Activated T-cell treated with anti-CD3 and anti-CD28 coated beads, Interleukin-2, amount 50 U/mL, for 72 hours (primary cell): ENCODE measurements around the gene PRKCE. TPM values are rescaled to one million over a fixed set of nuclear protein-coding genes. Genes with fewer than 3 reads are reported as not detected.

Experiments
- ATAC-seq, 2 donors: fragments of 150-1000 bp; cut with Tn5 transposase; replicated peaks in 1 of 2; 2 replicates each; pipeline ENCODE4 v1.10.0; 2021; ENCODE audit warnings: moderate library complexity in 2 of 2, mild to moderate bottlenecking in 1 of 2
- DNase-seq, 2 donors: peaks; one replicate each; pipeline ENCODE4 v3.0.0; 2021 to 2022; ENCODE audit warnings: mixed read lengths in 1 of 2
- H3K27ac Mint-ChIP-seq: one replicate; pipeline ENCODE4 v1.8.0; 2022; ENCODE audit warnings: mild to moderate bottlenecking, moderate library complexity, mixed read lengths
- H3K27me3 Mint-ChIP-seq: one replicate; pipeline ENCODE4 v1.8.0; 2022; ENCODE audit warnings: low read depth, mixed read lengths
- H3K36me3 Mint-ChIP-seq, 2 donors: one replicate each; pipeline ENCODE4 v1.8.0; 2022; ENCODE audit warnings: mixed read lengths in 2 of 2, mild to moderate bottlenecking in 1 of 2; ENCODE audit not compliant: insufficient read depth in 2 of 2
- H3K4me1 Mint-ChIP-seq: one replicate; pipeline ENCODE4 v1.8.0; 2022; ENCODE audit warnings: low read depth, mixed read lengths
- H3K4me3 Mint-ChIP-seq, 2 donors: one replicate each; pipeline ENCODE4 v1.8.0; 2022; ENCODE audit warnings: mild to moderate bottlenecking in 2 of 2, mixed read lengths in 2 of 2, moderate library complexity in 2 of 2
- H3K9me3 Mint-ChIP-seq, 2 donors: one replicate each; pipeline ENCODE4 v1.8.0; 2022; ENCODE audit warnings: mixed read lengths in 2 of 2
- total RNA-seq, 2 donors: library from RNA; stranded (reverse); gene quantifications; one replicate each; pipeline ENCODE4 v1.2.3, GENCODE V29; 2022

Gene PRKCE
- total RNA-seq, 2 donors from 2014 or later = 19.3 to 35.3 TPM

DNA sequence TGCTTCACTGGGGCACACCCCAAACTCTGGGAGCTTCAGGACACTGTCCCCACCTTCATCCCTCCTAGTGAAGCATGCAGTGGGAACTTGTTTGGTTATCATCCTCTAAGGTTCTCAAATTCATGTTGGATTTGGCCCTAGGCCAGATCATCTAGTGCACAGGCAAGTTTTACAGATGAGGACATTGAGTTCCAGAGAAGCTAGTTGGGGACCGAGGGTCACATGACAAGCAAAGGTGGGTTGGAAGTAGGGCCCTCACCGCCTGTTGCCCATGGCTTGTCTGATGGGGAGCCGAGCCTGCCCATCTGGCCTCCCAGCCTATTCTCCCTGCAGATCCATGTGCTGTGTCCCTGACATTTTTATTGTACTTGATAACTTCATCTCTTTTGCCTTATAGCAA is 2.8 kb downstream of the PRKCE start:
- DNase-seq (no peak), ATAC-seq (no peak)
- Mint-ChIP-seq H3K9me3 (no peaks in the 10 kb centered on the region), H3K27ac (no peak overlapping the region), H3K27me3 (peaks cover 11% of the 10 kb centered on the region), H3K4me3 (no peak overlapping the region), H3K4me1 (peaks cover 29% of the 10 kb centered on the region), H3K36me3 (peaks cover 2 to 5% of the 10 kb centered on the region in 2 donors)

GRCh38 chr2:45661828-45662227 is 10.4 kb downstream of the PRKCE start:
- H3K36me3 Mint-ChIP-seq = no peaks in the 10 kb centered on the region
- DNase-seq (no peak), ATAC-seq (no peak)
- H3K9me3 Mint-ChIP-seq = no peaks in the 10 kb centered on the region
- H3K27ac Mint-ChIP-seq = no peak overlapping the region
- no peaks in the 10 kb centered on the region for H3K27me3 Mint-ChIP-seq
- no peaks in the 10 kb centered on the region for H3K4me1 Mint-ChIP-seq
- H3K4me3 Mint-ChIP-seq = no peak overlapping the region

- Mint-ChIP-seq H3K27ac (no peak overlapping the region), H3K36me3 (no peaks in the 10 kb centered on the region), H3K9me3 (no peaks in the 10 kb centered on the region), H3K27me3 (no peaks in the 10 kb centered on the region), H3K4me1 (peaks cover 7% of the 10 kb centered on the region), H3K4me3 (no peak overlapping the region)
- DNase-seq (no peak), ATAC-seq (no peak)
Measured at GRCh38 chr2:45664635-45665261, 13.3 kb downstream of the PRKCE start.

DNA sequence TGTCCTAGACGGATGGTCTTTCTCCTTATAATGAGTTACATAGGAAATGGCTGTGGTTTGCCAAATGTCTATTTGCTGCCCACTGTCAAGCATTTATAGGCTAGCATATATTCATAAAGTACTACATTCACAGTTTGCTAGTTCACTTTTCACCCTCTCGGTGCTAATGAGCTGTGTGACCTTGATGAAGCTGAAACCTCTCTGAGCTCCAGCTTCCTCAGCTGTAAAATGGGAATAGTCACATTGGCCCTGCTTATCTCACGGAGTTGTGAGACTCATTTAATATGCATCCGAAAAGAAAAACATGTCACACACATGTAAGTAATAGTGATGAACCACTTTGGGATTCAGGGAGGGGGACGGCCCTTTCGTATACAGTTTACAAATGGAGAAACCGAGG is 17.0 kb downstream of the PRKCE start:
- no peaks in the 10 kb centered on the region for H3K9me3 Mint-ChIP-seq
- ATAC-seq (no peak), DNase-seq (no peak)
- no peak overlapping the region for H3K4me3 Mint-ChIP-seq
- H3K27me3 Mint-ChIP-seq = no peaks in the 10 kb centered on the region
- H3K4me1 Mint-ChIP-seq = peaks cover 7% of the 10 kb centered on the region
- H3K36me3 Mint-ChIP-seq = no peaks in the 10 kb centered on the region
- peak overlapping the region; percentile 58 for H3K27ac Mint-ChIP-seq

DNA sequence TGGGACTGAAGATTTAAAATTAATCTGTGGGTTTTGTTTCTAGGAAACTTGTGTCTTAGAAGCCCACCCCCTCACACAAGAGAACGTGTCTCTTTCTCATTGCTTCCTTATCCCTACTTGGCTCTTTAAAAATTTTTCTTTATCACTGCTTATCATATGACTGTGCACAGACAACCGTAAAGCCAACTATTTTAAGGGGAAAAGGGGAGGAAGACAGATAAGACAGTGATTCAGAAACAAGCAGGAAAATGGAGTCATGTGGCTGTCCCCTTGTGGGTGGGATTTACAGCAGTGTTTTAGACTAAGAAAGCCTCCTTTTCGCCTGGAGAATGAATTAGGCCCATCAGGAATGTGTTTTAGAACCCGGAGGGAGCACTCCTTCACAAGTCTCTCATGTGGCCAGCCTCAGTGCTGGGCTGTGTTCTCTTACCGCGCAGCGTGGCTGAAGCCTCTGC is 17.6 kb downstream of the PRKCE start:
- Mint-ChIP-seq H3K27me3 (no peaks in the 10 kb centered on the region), H3K27ac (peak overlapping the region; percentile 58), H3K4me1 (peaks cover 7% of the 10 kb centered on the region), H3K36me3 (no peaks in the 10 kb centered on the region), H3K9me3 (no peaks in the 10 kb centered on the region), H3K4me3 (peak overlapping the region in 1 of 2 donors; percentile 16)
- ATAC-seq (peak in 1 of 2 donors; percentile 25), DNase-seq (no peak)

DNA sequence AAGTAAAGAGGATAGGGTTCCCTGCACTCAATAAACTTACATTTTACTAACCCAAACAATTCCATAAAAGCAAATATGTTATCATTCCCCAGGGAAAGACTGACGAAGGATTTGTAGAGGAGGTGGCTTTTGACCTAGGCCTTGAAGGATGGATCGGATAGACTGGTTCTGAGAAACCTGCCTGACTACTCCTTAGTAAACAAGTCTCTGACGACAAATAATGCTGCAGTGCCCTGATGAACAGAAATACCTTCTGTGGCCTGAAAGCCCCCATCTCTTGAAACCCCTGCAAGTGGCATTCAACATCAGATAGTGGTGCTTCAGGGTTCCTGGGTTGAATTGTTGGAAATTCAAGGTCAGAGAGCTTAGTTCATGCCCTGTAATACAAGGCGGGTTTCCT is 19.2 kb downstream of the PRKCE start:
- H3K4me1 Mint-ChIP-seq = peaks cover 7% of the 10 kb centered on the region
- no peak overlapping the region for H3K4me3 Mint-ChIP-seq
- H3K27me3 Mint-ChIP-seq = no peaks in the 10 kb centered on the region
- no peaks in the 10 kb centered on the region for H3K9me3 Mint-ChIP-seq
- DNase-seq (no peak), ATAC-seq (no peak)
- no peaks in the 10 kb centered on the region for H3K36me3 Mint-ChIP-seq
- H3K27ac Mint-ChIP-seq = no peak overlapping the region

- no peak for DNase-seq
- no peaks in the 10 kb centered on the region for H3K36me3 Mint-ChIP-seq
- H3K27me3 Mint-ChIP-seq = no peaks in the 10 kb centered on the region
- no peak overlapping the region for H3K27ac Mint-ChIP-seq
- H3K4me3 Mint-ChIP-seq = no peak overlapping the region
- no peaks in the 10 kb centered on the region for H3K9me3 Mint-ChIP-seq
- peaks cover 7% of the 10 kb centered on the region for H3K4me1 Mint-ChIP-seq
- ATAC-seq = no peak
Measured at GRCh38 chr2:45672138-45672537, 20.7 kb downstream of the PRKCE start.

GRCh38 chr2:45674035-45674816 is 22.8 kb downstream of the PRKCE start:
- peaks cover 1% of the 10 kb centered on the region for H3K4me1 Mint-ChIP-seq
- H3K27me3 Mint-ChIP-seq = no peaks in the 10 kb centered on the region
- no peaks in the 10 kb centered on the region for H3K36me3 Mint-ChIP-seq
- H3K27ac Mint-ChIP-seq = no peak overlapping the region
- H3K4me3 Mint-ChIP-seq = no peak overlapping the region
- DNase-seq = no peak
- no peaks in the 10 kb centered on the region for H3K9me3 Mint-ChIP-seq
- no peak for ATAC-seq

DNA sequence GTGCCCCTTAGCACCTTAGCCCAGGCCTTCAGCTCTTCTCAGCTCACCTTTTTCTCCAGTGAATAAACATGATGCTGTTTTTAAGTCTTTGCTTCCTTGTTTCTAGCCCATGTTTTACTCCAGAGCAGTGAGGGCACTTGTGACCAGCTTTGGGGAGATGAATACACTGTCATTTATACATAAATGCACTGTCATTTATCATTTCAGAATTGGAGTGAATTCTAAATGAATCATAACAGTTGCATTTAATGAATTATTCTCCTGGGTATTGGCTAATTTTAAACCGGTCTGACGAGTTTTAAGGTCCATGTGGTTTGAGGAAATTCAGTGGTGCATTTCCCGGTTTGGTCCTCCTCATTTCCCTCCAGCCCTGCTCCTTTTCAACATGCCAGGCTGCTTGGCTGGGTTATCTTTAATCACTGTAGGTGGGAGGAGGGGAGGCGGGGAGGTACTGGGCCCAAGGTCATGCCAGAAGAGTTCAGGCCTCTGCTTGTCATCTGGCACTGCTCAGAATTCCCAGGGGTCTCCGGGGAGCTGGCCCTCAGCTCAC is 23.9 kb downstream of the PRKCE start:
- DNase-seq (no peak), ATAC-seq (no peak)
- Mint-ChIP-seq H3K27me3 (no peaks in the 10 kb centered on the region), H3K9me3 (no peaks in the 10 kb centered on the region), H3K4me3 (no peak overlapping the region), H3K27ac (no peak overlapping the region), H3K36me3 (no peaks in the 10 kb centered on the region), H3K4me1 (no peaks in the 10 kb centered on the region)

DNA sequence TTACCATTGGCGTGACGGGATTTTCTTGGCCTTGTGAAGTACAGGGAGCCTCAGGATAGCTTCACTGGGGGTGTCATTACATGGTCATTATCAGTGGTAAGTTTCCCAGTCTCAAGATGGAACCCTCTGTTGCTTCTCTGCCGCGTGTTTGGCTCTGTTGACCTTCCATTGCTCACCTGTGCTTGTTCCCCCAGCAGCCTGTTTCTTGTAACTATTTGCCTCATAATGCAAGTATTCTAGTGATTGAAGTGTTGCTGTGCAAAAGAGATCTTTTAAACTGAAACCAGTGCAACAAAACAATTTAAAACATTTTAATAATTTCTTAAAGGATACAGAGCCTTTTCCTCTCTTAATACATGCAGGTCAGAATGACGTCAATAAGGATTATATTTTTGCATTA is 24.6 kb downstream of the PRKCE start:
- Mint-ChIP-seq H3K27me3 (no peaks in the 10 kb centered on the region), H3K27ac (no peak overlapping the region)
- no peak for ATAC-seq

GRCh38 chr2:45678791-45679348 is 27.4 kb downstream of the PRKCE start:
- Mint-ChIP-seq H3K9me3 (no peaks in the 10 kb centered on the region), H3K27ac (peak overlapping the region; percentile 4), H3K27me3 (no peaks in the 10 kb centered on the region), H3K4me3 (peak overlapping the region in 1 of 2 donors; percentile 28), H3K4me1 (peaks cover 8% of the 10 kb centered on the region), H3K36me3 (no peaks in the 10 kb centered on the region)
- no peak for DNase-seq
- no peak for ATAC-seq

More for the DNA sequence above, 24.6 kb downstream of the PRKCE start:
- H3K36me3 Mint-ChIP-seq = no peaks in the 10 kb centered on the region
- H3K4me3 Mint-ChIP-seq = no peak overlapping the region
- no peaks in the 10 kb centered on the region for H3K9me3 Mint-ChIP-seq
- no peaks in the 10 kb centered on the region for H3K4me1 Mint-ChIP-seq
- DNase-seq = no peak

- H3K27me3 Mint-ChIP-seq = no peaks in the 10 kb centered on the region
- DNase-seq (no peak), ATAC-seq (no peak)
- no peak overlapping the region for H3K4me3 Mint-ChIP-seq
- H3K9me3 Mint-ChIP-seq = no peaks in the 10 kb centered on the region
- no peaks in the 10 kb centered on the region for H3K36me3 Mint-ChIP-seq
- peaks cover 8% of the 10 kb centered on the region for H3K4me1 Mint-ChIP-seq
- no peak overlapping the region for H3K27ac Mint-ChIP-seq
Measured at GRCh38 chr2:45680351-45680967, 29.0 kb downstream of the PRKCE start.

DNA sequence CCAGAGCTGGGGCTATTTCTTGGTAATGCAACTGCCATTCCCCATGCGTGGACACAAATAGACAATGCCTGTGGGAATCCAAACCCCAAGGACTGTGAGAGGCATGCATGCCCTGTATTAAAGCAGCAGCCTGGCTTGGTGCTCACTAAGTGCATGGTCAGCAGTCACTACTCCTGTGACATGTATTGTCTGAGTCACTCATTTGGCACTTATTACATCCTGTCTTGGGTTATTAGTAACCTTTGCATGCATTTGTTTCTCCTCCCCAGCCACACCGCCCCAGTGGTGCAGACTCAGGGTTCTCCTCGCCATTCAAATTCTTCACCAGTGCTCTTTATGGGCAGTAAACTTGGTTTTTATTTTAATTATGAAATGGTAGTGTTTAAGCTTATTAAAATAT is 30.2 kb downstream of the PRKCE start:
- peaks cover 8% of the 10 kb centered on the region for H3K4me1 Mint-ChIP-seq
- H3K4me3 Mint-ChIP-seq = no peak overlapping the region
- no peaks in the 10 kb centered on the region for H3K27me3 Mint-ChIP-seq
- H3K36me3 Mint-ChIP-seq = no peaks in the 10 kb centered on the region
- peak in 1 of 2 donors; percentile 1 for DNase-seq
- no peaks in the 10 kb centered on the region for H3K9me3 Mint-ChIP-seq
- no peak overlapping the region for H3K27ac Mint-ChIP-seq
- peak in 1 of 2 donors; percentile 73 for ATAC-seq
